Gastroesophageal sphincter (tissue), 3 donors: ENCODE measurements around the gene TMUB2.
A peak's percentile ranks its signal among the peaks of the same experiment; 100 is the strongest.

Experiments used
- POLR2A ChIP-seq, 2 donors: fragments of 450-650 bp; IDR thresholded peaks; one replicate each; pipeline ENCODE4 v1.6.1; 2017; ENCODE audit warnings: antibody characterized with exemption in 2 of 2, mild to moderate bottlenecking in 2 of 2, moderate library complexity in 1 of 2
- TF ChIP-seq, protein P1 (sequence below), 4 experiments: fragments of 200-600 bp in 2 of 4; fragments of 450-650 bp in 2 of 4; sonication (generic) in 1 of 4; IDR thresholded peaks; one replicate each; pipeline ENCODE4 v1.5.1; 2017 to 2019; ENCODE audit warnings: antibody characterized with exemption in 4 of 4, mild to moderate bottlenecking in 2 of 4, moderate library complexity in 2 of 4

DNA sequence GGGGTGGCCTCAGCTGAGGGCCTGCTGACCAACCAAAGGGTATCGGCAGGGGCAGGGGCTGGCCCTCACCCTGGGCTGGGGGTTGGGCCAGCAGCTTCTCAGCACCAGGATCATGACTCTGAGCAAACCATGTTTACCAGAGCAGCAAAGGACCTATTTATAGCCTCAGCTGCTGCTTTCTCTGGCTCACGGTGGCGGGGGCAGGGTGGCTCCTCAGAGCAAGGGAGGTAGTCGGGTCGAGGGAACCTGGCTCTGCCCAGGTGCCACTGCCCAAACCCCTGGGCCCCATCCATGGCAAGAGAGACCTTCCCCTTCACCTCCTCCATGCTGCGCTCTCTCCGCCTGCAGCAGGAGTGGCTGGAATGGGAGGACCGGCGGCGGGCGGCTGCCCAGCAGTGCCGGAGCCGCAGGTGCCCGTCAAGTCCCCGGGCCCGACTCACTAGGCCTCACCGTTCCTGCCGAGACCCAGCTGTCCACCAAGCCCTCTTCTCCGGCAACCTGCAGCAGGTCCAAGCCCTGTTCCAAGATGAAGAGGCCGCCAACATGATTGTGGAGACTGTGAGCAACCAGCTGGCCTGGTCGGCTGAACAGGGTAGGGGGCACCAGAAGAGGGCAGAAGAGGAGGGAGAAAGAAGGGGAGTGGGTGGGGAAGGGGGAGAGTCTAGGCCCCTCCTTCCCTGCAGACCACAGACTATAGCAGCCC lies 16.1 kb upstream of the TMUB2 start, which contains the start of gene ASB16:
- peak in 1 of 2 donors; percentile 20 for TF ChIP-seq POLR2A (IDR thresholded peaks at IDR 0.05)
- TF ChIP-seq, protein P1, sequence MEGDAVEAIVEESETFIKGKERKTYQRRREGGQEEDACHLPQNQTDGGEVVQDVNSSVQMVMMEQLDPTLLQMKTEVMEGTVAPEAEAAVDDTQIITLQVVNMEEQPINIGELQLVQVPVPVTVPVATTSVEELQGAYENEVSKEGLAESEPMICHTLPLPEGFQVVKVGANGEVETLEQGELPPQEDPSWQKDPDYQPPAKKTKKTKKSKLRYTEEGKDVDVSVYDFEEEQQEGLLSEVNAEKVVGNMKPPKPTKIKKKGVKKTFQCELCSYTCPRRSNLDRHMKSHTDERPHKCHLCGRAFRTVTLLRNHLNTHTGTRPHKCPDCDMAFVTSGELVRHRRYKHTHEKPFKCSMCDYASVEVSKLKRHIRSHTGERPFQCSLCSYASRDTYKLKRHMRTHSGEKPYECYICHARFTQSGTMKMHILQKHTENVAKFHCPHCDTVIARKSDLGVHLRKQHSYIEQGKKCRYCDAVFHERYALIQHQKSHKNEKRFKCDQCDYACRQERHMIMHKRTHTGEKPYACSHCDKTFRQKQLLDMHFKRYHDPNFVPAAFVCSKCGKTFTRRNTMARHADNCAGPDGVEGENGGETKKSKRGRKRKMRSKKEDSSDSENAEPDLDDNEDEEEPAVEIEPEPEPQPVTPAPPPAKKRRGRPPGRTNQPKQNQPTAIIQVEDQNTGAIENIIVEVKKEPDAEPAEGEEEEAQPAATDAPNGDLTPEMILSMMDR (IDR thresholded peaks at IDR 0.05) = peak in 1 of 4 experiments; percentile 21
